ENCODE measurements around the gene WNK2. TPM values are rescaled to one million over a fixed set of nuclear protein-coding genes. Genes with fewer than 3 reads are reported as not detected.

The WNK2 gene
- polyA plus RNA-seq, 2 of the 4 experiments (the other 2 are of a cell fraction) = 2.1 to 6.7 TPM

GRCh38 chr9:93291536-93292287 is 107.8 kb downstream of the WNK2 start:
- H3K4me2 ChIP-seq = no peak overlapping the region
- H3K9me3 ChIP-seq = no peaks in the 10 kb centered on the region
- TF ChIP-seq BHLHE40 (IDR thresholded peaks at IDR 0.05; ENCODE audit: low read depth, low read length) (no peak), POLR2A (IDR thresholded peaks at IDR 0.05; ENCODE audit: low read length) (no peak), CHD4 (IDR thresholded peaks at IDR 0.05; ENCODE audit: borderline replicate concordance) (no peak), MYC (IDR thresholded peaks at IDR 0.05; ENCODE audit: borderline replicate concordance, low read length) (no peak), CBX8 (IDR thresholded peaks at IDR 0.05) (no peak), CTCF (IDR thresholded peaks at IDR 0.05) (no peak), HOXA7 (CRISPR knock-in tag; IDR thresholded peaks at IDR 0.05) (no peak), PBX3 (IDR thresholded peaks at IDR 0.05) (no peak), EHF (CRISPR knock-in tag; IDR thresholded peaks at IDR 0.05) (no peak), SREBF2 (IDR thresholded peaks at IDR 0.05) (no peak)
- no peak for FAIRE-seq
- POLR2A ChIA-PET = no interaction called here
- H3K4me3 ChIP-seq = no peak overlapping the region
- WGBS (ENCODE audit: missing lambda C conversion rate) = 70% methylated on average over 16 of the region's 19 CpGs
- CTCF ChIA-PET = interaction anchor here (0.9 to 4.3 kb wide), 3 partner anchors 11 to 183 kb away, joined by 3 to 18 read pairs (median 4); no protein-coding TSS in a partner anchor
- no peak for DNase-seq (ENCODE audit: low read depth in 1 of 2, low spot score in 1 of 2)
- ATAC-seq = no peak
- no peak overlapping the region for H3K27ac ChIP-seq
- peaks cover 14% of the 10 kb centered on the region for H3K4me1 ChIP-seq

- H3K9me3 ChIP-seq = no peaks in the 10 kb centered on the region
- FAIRE-seq = no peak
Measured at GRCh38 chr9:93292288-93292615, 108.3 kb downstream of the WNK2 start.

More at GRCh38 chr9:93292288-93292615, 108.3 kb downstream of the WNK2 start:
- POLR2A ChIA-PET = no interaction called here
- DNase-seq (ENCODE audit: low read depth in 1 of 2, low spot score in 1 of 2) (no peak), ATAC-seq (no peak)
- H3K4me2 ChIP-seq = no peak overlapping the region
- 77% methylated on average over 9 of the region's 10 CpGs for WGBS (ENCODE audit: missing lambda C conversion rate)
- CTCF ChIA-PET = interaction anchor here (0.9 to 4.3 kb wide), 2 partner anchors 11 to 183 kb away, joined by 3 to 18 read pairs; no protein-coding TSS in a partner anchor
- no peak overlapping the region for H3K4me3 ChIP-seq
- peaks cover 14% of the 10 kb centered on the region for H3K4me1 ChIP-seq
- TF ChIP-seq PBX3 (IDR thresholded peaks at IDR 0.05) (no peak), HDAC2 (IDR thresholded peaks at IDR 0.05) (no peak), SREBF2 (IDR thresholded peaks at IDR 0.05) (no peak), JUN (IDR thresholded peaks at IDR 0.05) (no peak), CBX8 (IDR thresholded peaks at IDR 0.05) (no peak), PHF8 (IDR thresholded peaks at IDR 0.05; ENCODE audit: borderline replicate concordance, low read depth) (no peak), HOXB13 (CRISPR knock-in tag; IDR thresholded peaks at IDR 0.05; ENCODE audit: low read depth) (no peak), ATOH8 (CRISPR knock-in tag; IDR thresholded peaks at IDR 0.05; ENCODE audit: low read depth) (no peak), HES2 (IDR thresholded peaks at IDR 0.05) (no peak), NFE2L2 (conservative IDR thresholded peaks at IDR 0.05; ENCODE audit: low read length) (no peak), MAFK (IDR thresholded peaks at IDR 0.05; ENCODE audit: partially characterized antibody) (no peak), RAD21 (conservative IDR thresholded peaks at IDR 0.05 in 1 of 2, IDR thresholded peaks at IDR 0.05 in 1 of 2) (no peak), ZFP36 (IDR thresholded peaks at IDR 0.05; ENCODE audit: borderline replicate concordance, partially characterized antibody) (no peak), USF2 (IDR thresholded peaks at IDR 0.05) (no peak), RCOR1 (IDR thresholded peaks at IDR 0.05; ENCODE audit: low read depth, low read length) (no peak)
- H3K27ac ChIP-seq = no peak overlapping the region
